SHP77 treated with DMSO at 0.1 percent for 48 hours (cell line): ENCODE results near the gene CSNK1D.
"Not testable (repeated sequence)": the region's sequence is repeated elsewhere in the genome, so short reads cannot be mapped to it uniquely, and the experiment has no call there.

Experiments
- DNase-seq: peaks from one replicate; lab custom pipeline; 2025; lab: John Stamatoyannopoulos, UW

Gene CSNK1D

DNA sequence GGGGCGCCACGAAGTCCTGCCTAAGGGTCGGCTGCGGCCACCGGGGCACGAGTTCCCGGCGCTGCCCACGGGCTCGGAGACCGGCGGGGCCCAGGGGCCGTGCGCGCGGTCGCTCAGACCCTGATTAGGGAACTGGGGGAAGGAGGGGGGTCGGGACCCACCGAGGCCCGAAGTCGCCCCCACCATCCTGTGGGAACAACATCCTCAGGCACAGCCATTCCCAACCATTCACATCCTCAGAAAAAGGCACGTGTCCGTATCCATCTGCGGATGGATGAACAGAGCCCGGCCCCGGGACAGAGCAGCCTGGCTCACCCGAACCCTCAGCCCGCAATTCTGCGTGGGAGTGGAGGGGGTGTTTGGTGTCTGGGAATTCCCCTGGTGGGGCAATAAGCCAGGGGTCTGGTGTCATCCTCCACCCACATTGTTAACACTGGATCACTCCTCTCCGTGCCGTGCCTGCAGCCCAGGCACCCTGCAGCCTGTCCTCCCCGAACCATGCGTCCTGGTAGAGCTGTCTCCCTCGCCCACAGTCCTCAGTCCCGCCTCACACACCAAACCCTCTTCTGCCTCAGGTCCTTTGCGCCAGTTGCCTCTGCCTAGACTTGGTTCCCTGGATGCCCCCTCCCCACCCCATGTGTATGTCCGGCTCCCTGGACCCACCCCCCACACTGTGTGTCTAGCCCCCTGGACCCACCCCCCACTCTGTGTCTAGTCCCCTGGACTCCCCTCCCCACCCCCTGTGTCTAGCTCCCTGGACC is 60.1 kb downstream of the CSNK1D start:
- DNase-seq = no peak

DNA sequence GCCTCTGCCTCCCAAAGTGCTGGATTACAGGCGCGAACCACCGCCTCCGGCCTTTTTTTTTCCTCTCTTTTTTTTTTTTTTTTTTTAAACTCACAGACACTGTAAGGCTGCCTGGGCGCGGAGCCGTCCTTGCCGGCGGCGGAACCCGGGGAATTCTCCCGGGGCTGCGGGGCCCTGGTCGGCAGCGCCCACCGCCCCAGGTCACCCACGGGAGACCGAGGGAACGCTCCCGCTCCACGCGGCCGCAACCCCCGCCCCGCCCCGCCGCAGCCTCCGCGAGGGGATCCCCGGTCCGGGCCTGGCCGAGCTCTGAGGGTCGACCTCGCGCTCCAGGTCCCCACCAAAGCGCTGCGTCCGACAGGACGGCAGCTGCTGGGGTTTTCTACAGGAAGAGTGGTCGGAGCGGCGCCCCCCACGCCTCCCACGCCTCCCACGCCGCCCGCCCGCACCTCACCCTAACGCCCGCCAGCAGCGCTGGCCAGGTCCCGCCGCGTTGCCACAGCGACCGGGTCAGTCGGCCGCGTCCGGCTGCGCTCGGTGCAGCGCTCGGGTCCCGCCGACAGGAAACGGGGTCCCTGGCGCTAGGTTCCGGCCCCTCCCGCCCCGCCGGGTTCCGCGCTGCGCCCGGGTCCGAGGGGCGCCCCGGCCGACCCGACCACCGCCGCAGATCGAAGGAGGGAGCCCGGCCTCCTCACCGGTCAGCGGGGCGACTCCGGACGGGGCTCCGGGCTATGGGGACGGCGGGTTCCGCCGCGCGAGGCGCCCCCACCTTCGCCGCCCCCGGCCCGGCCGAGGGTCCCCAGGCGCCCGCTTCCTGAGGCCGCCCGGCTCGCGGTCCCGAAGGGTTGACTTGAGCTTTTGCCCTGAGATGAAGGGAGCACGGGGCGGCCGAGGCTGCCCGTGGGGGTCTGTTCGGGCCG is 60.9 kb downstream of the CSNK1D start, which contains the start of gene CCDC57:
TSS of gene CCDC57 (minus strand) at position 512 of the 920 bp plus-strand sequence. CDS start 10,898 bp downstream, outside the sequence.
- DNase-seq = peak; percentile 27

DNA sequence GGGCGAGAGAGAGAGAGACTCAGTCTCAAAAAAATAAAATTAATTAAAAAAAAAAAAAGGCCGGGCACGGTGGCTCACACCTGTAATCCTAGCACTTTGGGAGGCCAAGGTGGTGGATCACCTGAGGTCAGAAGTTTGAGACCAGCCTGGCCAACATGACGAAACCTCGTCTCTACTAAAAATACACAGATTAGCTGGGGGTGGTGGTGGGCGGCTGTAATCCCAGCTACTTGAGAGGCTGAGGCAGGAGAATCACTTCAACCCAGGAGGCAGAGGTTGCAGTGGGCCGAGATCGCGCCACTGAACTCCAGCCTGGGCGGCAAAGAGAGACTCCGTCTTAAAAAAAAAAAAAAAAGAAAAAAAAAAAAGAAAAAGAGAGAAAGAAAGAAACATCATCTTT is 62.8 kb downstream of the CSNK1D start:
- not testable (repeated sequence) for DNase-seq

DNA sequence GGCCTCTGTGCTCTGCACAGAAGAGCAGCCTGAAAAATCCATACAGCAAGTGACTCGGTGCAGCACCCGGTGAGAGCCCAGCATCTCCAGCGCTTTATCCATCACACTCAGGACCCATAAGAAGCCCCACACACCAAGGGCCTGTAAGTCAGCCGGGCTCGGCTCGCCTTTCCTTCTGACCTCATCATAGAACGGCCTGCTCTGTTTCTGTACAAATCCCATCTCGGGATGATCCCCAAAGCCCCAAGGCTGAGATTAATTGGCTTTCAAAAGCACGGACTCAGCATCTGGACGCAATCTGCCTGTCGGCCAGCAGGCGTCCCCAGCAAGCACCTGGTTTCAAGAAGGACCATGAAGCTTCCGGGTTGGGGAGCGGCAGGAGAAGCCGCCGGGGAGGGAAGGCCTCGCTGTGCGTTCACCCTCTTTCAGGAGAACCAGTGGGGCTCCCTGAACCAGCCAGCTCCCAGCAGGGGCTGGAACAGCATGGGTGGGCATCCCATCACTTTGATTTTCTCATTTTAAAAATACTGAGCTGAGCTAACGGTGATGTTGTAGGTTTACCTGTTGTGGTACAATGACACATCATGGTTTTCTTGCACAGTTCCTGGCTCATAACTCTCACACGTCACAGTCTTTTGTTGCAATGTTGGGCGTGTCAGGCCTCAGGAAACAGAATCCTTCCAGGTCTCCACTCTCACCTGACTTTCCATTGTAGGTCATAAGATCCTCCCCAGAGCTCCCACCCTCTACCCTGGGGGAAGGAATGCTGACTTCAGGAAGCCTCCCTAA is 67.6 kb downstream of the CSNK1D start:
- peak; percentile 82 for DNase-seq

DNA sequence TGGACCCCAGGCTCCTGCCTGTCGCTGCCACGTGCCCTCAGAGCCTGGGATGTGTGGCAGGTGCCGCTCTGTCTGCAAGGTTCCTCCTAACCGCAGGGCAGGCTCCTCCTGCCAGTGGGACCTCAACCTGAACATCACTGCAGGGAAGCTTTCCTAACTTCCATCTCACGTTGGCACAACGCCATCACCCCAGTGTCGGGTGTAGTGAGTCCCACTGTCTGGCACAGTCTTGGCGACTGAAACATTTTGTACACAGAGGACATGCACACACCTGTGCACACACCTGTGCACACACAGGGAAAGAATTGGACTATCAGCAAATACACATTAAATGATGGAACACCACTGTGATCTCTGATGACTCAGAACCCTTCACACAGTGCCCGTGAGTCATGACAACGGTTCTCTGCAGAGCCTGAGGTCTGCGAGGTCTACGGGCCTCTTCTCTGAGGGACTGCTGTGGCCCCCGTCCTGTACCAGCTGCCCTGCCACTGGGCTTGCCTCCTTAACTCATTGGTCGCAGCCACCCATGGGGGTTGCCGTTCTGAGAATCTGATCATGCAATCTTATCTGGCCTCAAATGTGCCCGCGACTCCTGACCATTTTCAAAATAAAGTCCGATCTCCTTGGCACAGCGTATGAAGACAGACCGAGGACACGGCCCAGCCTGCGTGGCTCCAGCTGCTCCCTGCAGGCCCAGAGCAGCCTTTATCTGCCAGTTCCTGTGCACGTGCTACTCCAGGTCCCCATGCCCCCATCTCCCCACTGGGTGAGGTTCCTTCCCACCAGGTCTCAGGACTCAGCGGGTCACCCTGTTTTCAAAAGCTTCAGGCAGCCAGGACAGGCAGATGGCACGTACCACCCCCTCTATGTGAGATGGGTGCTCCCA is 68.4 kb downstream of the CSNK1D start:
- DNase-seq = peak; percentile 22

DNA sequence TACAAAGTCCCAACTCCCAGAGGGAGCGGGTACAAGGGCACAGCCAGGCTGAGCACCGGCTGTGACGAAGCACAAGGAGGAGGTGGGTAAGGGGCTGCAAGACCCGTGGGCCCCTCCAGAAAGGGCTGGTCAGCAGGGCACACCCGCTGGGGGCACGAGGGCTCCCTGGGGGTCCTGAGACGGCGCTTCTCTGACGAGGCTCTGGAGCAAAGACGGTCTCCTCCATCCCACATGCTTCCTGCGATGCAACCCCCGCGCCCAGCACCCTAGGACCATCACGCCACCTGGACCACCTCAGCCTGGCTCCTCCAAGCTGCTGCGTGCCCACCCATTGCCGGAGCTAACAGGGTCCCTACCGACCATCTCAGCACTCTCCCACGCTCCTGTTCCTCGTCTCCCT is 69.6 kb downstream of the CSNK1D start:
- DNase-seq = no peak

DNA sequence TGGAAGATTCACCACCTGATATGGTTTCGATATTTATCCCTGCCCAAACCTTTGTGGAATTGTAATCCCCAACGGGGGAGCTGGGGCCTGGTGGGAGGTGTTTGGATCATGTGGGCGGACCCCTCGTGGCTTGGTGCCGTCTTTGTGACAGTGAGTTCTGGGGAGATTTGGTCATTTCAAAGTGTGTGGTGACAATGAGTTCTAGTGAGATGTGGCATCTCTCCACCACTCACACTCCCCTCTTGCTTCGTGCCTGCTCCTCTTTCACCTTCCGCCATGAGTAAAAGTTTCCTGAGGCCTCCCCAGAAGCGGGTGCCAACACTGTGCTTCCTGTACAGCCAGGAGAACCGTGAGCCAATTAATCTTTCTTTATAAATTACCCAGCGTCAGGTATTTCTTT is 70.5 kb downstream of the CSNK1D start:
- no peak for DNase-seq

DNA sequence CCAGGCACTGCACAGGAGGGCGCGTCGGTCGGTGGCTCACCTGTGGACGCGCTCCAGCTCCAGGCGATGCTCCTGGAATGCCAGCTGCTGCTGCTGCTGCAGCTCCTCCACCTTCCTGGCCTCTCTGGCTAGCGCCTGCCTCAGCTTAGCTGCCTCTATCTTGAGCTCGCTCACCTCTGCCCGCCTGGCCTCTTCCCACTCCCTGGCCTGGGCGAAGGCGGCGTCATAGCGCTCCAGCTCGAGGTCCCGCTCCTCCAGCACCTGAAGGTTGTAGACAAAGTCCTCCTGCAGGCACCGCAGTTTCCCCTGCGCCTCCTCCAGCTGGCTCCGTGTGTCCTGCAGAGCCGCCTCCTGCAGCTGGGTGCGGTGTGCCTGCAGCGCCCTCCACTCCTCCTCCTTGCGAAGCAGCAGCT is 72.0 kb downstream of the CSNK1D start:
- DNase-seq = no peak

DNA sequence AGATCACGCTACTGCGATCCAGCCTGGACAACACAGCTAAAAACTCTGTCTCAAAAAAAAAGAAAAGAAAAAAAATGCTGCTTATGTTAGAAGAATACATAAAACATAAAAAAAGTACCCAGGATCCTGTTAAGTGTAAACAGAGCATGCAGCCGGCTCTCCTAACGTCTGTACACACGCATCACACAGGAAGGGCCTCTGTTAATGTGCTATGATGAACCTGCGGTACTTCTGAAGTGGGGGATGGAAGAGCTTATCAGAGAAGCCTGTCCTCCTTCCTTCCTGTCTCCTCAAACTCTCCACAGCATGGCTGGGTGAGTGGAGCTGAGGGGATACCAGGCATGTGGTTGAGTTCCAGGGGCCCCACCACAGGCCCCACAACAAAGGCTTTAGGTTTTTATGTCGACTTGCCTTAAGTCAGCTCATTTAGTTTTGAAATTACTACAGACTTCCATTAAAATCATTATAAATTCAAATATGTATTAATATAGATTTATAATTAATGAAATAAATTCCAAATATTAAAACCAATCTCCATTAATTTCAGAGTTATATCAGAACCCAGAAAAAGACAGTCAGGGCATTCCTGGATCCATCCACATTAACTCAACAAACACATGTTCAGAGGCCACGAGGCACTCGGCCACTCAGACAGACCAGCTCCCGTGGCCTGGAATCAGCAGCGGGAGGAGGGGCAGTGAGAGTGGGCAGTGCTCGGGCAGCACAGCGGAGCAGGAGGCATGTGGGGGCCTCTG is 72.6 kb downstream of the CSNK1D start:
- no peak for DNase-seq

DNA sequence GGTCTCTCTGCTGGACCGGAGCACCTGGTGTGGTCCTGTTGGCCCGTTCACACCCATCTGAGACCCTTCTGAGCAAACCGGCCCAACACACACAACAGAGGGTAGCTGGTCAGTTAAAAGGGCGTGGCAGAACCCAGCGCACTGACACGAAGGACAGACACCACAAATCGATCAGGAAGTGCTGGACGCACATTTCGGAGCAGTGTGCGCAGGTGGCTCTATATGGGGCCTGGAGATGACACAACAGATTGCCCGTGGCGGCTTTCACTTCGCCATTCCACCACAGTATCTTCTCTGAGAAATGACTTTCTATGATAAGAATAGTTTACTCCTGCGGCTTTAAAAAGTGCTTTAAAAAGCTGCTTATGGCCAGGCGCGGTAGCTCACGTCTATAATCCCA is 73.4 kb downstream of the CSNK1D start:
- DNase-seq = no peak

DNA sequence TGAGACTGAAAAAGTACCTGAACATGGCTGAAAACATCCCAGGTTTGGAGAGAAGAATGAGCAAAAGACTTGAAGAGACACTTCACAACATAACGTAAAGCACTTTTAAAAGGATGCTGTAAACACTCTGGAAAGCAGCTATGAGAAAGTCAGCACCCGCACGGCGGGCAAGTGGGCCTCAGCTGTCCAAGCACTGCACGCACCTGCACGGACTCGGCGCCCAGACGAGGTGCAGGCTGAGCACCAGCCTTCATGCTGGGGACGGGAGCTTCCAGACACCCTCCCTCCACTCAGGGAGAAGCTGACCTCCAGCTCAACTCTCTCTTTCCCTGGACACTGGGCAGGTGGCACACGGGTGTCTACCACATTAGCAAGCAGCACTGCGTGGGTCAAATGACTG is 74.0 kb downstream of the CSNK1D start:
- no peak for DNase-seq

DNA sequence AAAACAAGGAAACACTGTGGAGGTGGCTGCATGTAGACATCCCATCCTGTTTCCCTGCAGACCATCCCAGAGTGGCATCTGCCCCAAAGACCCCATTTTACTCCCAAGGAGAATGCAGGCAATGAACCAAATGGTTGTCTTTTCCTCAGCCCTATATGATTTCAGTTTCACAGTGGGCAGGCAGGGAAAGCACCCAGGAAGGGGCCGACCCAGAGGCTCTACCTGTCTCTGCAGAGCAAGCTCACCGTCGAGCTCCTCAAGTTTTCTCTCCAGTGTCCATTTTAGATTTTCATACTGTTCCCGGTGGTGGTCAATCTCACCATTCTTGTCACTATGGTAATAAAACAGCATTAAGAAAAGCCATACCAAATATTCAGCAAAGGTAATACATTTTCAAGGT is 75.4 kb downstream of the CSNK1D start:
- DNase-seq = no peak

DNA sequence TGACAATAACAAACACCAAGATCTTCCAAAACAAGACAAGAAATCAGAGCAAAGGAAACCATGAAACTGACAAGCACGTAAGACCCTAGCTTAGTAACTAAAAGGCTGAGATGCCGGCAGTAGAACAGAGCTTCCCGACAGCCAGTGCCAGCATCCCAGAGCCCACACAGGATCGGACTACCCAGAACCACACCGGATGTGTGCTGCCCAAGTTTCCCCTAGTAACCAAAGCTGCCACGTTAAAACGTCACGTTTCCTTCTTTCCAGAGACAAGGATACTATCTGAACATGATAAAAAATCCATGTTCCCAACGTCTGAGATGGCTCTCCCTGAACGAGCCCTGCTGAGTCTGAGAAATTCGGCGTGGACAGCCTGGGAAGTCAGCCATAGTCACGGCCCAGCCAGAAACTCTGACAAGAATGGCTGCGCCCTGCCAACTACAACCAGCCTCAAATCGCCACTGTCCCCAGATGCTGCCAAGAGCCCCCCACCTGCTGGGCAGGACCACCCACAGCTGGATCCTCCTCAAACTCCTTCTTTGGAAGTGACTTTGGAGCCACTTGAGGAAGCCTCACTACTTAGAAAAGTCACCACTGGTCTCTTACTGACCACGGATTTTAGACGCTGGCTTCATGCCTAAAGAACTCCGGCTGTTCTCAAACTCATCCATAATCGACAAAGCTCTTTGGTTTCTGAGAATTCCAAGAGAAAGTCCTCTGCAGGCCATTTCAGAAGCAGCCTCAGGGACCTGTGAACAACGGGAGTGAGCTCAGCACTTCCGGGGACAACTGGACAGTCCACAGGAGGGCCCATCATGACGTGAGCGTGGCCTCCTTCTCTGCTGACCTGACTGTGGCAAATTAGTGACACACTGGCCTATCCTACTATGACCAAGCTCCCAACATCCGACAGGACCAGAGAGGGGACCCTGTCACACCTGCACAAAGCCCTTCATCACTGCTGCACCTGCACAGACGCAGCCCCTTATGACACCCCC is 77.5 kb downstream of the CSNK1D start:
- no peak for DNase-seq

DNA sequence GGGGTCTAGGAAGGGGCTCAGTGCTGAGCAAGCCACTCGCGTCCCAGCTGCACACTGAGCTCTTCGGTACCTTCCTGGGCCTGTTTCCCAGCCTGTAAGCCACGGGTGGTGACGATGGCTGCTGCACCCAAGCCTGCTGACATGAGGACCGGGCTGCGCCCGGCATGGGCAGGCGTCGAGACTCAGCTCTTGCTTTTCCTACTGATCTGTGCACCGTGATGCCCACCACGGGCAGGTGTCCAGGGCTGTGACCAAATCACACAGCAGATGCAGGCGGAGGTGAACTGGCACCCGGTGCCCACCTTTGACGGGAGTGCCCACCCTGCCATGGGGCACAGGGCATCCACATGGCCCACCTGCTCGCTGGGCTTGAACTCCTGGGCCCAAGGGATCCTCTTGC is 78.7 kb downstream of the CSNK1D start:
- DNase-seq = no peak

DNA sequence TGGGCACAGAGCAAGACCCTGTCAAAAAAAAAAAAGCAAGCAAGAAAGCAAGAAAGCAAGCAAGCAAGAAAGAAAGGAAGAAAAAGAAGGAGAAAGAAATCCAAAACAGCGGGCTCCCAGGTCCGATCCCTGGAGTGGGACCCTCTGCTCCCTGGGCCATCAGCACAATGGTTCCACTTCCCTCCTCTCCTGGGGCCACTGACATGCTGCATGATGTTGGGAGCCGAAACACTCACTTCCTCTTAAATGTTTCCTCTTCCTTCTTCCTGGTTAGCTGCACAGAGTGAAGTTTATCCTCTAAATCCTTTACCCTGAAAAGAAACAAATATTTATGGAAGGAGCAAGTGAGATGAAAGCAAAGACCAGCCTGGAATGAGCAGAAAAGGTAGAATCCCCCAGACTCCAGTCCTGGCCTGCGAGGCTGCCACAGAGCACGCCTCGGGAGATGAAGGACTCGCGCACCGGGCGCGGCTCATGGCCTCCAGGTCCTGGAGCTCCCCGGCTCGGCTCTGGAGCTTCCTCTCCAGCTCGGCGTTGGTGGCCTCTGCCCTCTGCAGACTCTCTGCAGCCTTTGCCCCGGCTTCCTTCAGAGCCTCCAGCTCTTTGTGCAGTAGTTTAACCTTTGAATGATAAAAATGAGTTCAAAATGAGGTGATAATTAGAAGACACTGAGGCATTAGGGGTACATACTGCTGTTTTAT is 79.8 kb downstream of the CSNK1D start:
- DNase-seq = no peak

DNA sequence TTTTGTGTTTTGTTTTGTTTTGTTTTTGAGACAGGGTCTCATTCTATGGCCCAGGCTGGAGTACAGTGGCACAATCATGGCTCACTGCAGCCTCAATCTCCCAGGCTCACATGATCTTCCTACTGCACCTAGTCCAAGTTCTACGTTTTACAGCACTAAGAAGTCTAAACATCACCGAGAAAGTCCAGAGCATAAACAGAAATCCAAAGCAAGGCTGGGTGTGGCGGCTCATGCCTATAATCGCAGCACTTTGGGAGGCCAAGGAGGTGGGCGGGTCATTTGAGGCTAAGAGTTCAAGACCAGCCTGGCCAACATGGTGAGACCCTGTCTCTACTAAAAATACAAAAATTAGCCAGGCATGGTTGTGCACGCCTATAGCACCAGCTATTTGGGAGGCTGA is 80.5 kb downstream of the CSNK1D start:
- not testable (repeated sequence) for DNase-seq
